HepG2 (cell line): ENCODE measurements around the gene FRMD6. TPM values are rescaled to one million over a fixed set of nuclear protein-coding genes. Genes with fewer than 3 reads are reported as not detected.

Source experiments
- ATAC-seq: fragments of 200-7000 bp; cut with Tn5 transposase; 3 replicates; pipeline ENCODE4 v1.9.1; 2020; ENCODE audit warnings: mild to moderate bottlenecking, moderate library complexity
- BruUV-seq: library from RNA; stranded (reverse); fragments of 400-500 nt; replicated peaks from 2 replicates; lab custom pipeline; 2021; lab: Mats Ljungman, UMichigan
- CTCF ChIA-PET: fragments of 300-600 bp; formaldehyde crosslinking; extraction: SDS; loops from one replicate; lab custom pipeline; 2021; ENCODE audit warnings: low total read pairs, inconsistent platforms, low intra/inter-chr PET ratio; lab: Yijun Ruan, JAX
- POLR2A ChIA-PET: fragments of 350-600 bp; sonication (Branson Sonifier 250); formaldehyde crosslinking; loops from one replicate; lab custom pipeline; 2020; ENCODE audit warnings: antibody characterized with exemption, inconsistent platforms; lab: Yijun Ruan, JAX
- DNase-seq: peaks from one replicate; pipeline ENCODE4 v3.0.0-alpha.2; 2015; ENCODE audit warnings: low spot score
- FAIRE-seq: peaks from 3 replicates; lab custom pipeline; 2011; peaks lifted over from hg19 to GRCh38; lab: Jason Lieb, UNC
- H2AFZ ChIP-seq: one replicate; pipeline ENCODE4 v1.6.1; 2011; ENCODE audit warnings: low read length, inconsistent platforms
- H3K27ac ChIP-seq: fragments of 300-600 bp; 3 replicates; pipeline ENCODE4 v1.8.0; 2011; ENCODE audit warnings: mixed run types, mild to moderate bottlenecking, mixed read lengths, low read length, inconsistent platforms; ENCODE audit not compliant: insufficient read depth; ENCODE audit errors: extremely low read length
- H3K27me3 ChIP-seq, 2 experiments: fragments of 200-600 bp in 1 of 2; 2 replicates in 1 of 2; 3 replicates in 1 of 2; pipeline versions ENCODE4 v1.6.0 to v1.8.0; 2011; ENCODE audit warnings: low read length in 2 of 2, mild to moderate bottlenecking in 2 of 2, moderate library complexity in 2 of 2, inconsistent platforms in 1 of 2; ENCODE audit not compliant: insufficient read depth in 2 of 2, control insufficient read depth in 1 of 2
- H3K36me3 ChIP-seq, 2 experiments: fragments of 200-600 bp in 1 of 2; replicated peaks in 1 of 2; 2 replicates in 1 of 2; 3 replicates in 1 of 2; pipeline versions ENCODE4 v1.5.1 to v1.8.0; 2011; ENCODE audit warnings: low read length in 2 of 2, inconsistent platforms in 1 of 2; ENCODE audit not compliant: insufficient read depth in 2 of 2, control insufficient read depth in 1 of 2
- H3K4me1 ChIP-seq: 2 replicates; pipeline ENCODE4 v1.5.1; 2012; ENCODE audit warnings: low read length, inconsistent platforms; ENCODE audit not compliant: insufficient read depth
- H3K4me2 ChIP-seq: 2 replicates; pipeline ENCODE4 v1.6.0; 2011; ENCODE audit warnings: low read depth, low read length, inconsistent platforms
- H3K4me3 ChIP-seq, 3 experiments: fragments of 200-600 bp in 1 of 3; sonication (generic), shearing (Covaris generic) in 1 of 3; replicated peaks in 1 of 3; 2 replicates each; pipeline ENCODE4 v1.5.1; 2011 to 2016; ENCODE audit warnings: low read length in 3 of 3, inconsistent platforms in 2 of 3, low read depth in 2 of 3, mild to moderate bottlenecking in 2 of 3, control low read depth in 1 of 3, mixed read lengths in 1 of 3; ENCODE audit not compliant: insufficient read depth in 1 of 3
- H3K79me2 ChIP-seq: one replicate; pipeline ENCODE4 v1.6.1; 2011; ENCODE audit warnings: low read length, inconsistent platforms; ENCODE audit not compliant: insufficient read depth
- H3K9ac ChIP-seq: 2 replicates; pipeline ENCODE4 v1.6.0; 2011; ENCODE audit warnings: mild to moderate bottlenecking, low read depth, low read length, inconsistent platforms; ENCODE audit not compliant: insufficient read depth
- H3K9me3 ChIP-seq: 2 replicates; pipeline ENCODE4 v1.5.1; 2012; ENCODE audit warnings: mild to moderate bottlenecking, low read length
- H4K20me1 ChIP-seq: 2 replicates; pipeline ENCODE4 v1.6.0; 2011; ENCODE audit warnings: inconsistent platforms, mild to moderate bottlenecking, low read length, moderate library complexity; ENCODE audit not compliant: insufficient read depth
- ATM ChIP-seq: fragments of 450-650 bp; IDR thresholded peaks from 2 replicates; pipeline ENCODE4 v1.7.1; 2017; ENCODE audit warnings: mild to moderate bottlenecking, borderline replicate concordance
- CREB1 ChIP-seq, 2 experiments: fragments of 450-650 bp in 1 of 2; IDR thresholded peaks; 2 replicates each; pipeline ENCODE4 v1.6.1; 2016 to 2017; ENCODE audit warnings: control low read depth in 1 of 2, mild to moderate bottlenecking in 1 of 2, missing compliant biosample characterization in 1 of 2, missing genetic modification characterization in 1 of 2
- GTF2F1 ChIP-seq: fragments of 150-350 bp; IDR thresholded peaks from 2 replicates; pipeline ENCODE4 v1.6.1; 2014; ENCODE audit warnings: low read length
- MTA1 ChIP-seq: sonication (generic); formaldehyde crosslinking; IDR thresholded peaks from 2 replicates; pipeline ENCODE4 v1.4.0; 2020; ENCODE audit warnings: missing genetic modification reagents, mild to moderate bottlenecking, borderline replicate concordance
- MYNN ChIP-seq: sonication (generic); formaldehyde crosslinking; IDR thresholded peaks from 2 replicates; pipeline ENCODE4 v1.4.0; 2020; ENCODE audit warnings: mild to moderate bottlenecking, low read depth, missing genetic modification reagents
- PHB2 ChIP-seq: fragments of 450-650 bp; IDR thresholded peaks from 2 replicates; pipeline ENCODE4 v1.6.1; 2018; ENCODE audit not compliant: partially characterized antibody
- RAD21 ChIP-seq: fragments of 450-650 bp; formaldehyde crosslinking; IDR thresholded peaks from 2 replicates; pipeline ENCODE4 v1.5.0; 2020; ENCODE audit warnings: mild to moderate bottlenecking
- RNF2 ChIP-seq: fragments of 450-650 bp; conservative IDR thresholded peaks from 2 replicates; pipeline ENCODE4 v1.6.1; 2016; ENCODE audit warnings: low read depth
- TRIM24 ChIP-seq: sonication (generic); formaldehyde crosslinking; IDR thresholded peaks from 2 replicates; pipeline ENCODE4 v1.8.0; 2022; ENCODE audit warnings: mild to moderate bottlenecking, missing genetic modification reagents
- ZNF558 ChIP-seq: sonication (generic); formaldehyde crosslinking; IDR thresholded peaks from 2 replicates; pipeline ENCODE4 v1.9.0; 2022; ENCODE audit warnings: mild to moderate bottlenecking, missing genetic modification reagents, borderline replicate concordance
- ZNF773 ChIP-seq: sonication (generic); formaldehyde crosslinking; IDR thresholded peaks from 2 replicates; pipeline ENCODE4 v1.4.0; 2020; ENCODE audit warnings: missing genetic modification reagents, borderline replicate concordance
- WGBS: methylation state at CpG from one replicate; pipeline ENCODE4 v1.1.6; 2017; ENCODE audit warnings: low lambda C conversion rate; 5-methylcytosine and 5-hydroxymethylcytosine counted together
- in situ Hi-C: cut with HindIII; loops from 2 replicates; pipeline ENCODE4 v1.10.0; 2017; ENCODE audit warnings: low pct_unique_long_range_greater_than_20kb; ENCODE audit not compliant: extremely low pct_ligation_motif_present
- intact Hi-C: fragments of 100-400 bp; cut with micrococcal nuclease; formaldehyde crosslinking; loops from one replicate; pipeline ENCODE4 v1.10.0; 2022; ENCODE audit not compliant: unreplicated experiment
- polyA plus RNA-seq, 8 experiments: library from polyadenylated mRNA; depleted of rRNA in 3 of 8; stranded (reverse) in 7 of 8; unstranded in 1 of 8; fragments of >200 nt; fragmentation: Illumina TruSeq in 4 of 8; extraction: Trizol in 4 of 8; gene quantifications; 2 replicates each; pipeline versions ENCODE4 v1.2.1 to v1.2.3, GENCODE V29; 2011 to 2016; ENCODE audit warnings: low read depth in 4 of 8, missing spikeins in 1 of 8, mixed read lengths in 1 of 8; ENCODE audit not compliant: insufficient read depth in 1 of 8
- total RNA-seq, 5 experiments: library from RNA; depleted of rRNA; stranded (reverse); fragments of >200 nt; fragmentation: Illumina TruSeq; extraction: Trizol; gene quantifications; 2 replicates each; pipeline ENCODE4 v1.2.3, GENCODE V29; 2016; ENCODE audit warnings: low read depth in 1 of 5
- TF ChIP-seq, protein P1 (sequence below): sonication (generic); formaldehyde crosslinking; IDR thresholded peaks from 2 replicates; pipeline ENCODE4 v1.5.0; 2020; ENCODE audit warnings: mild to moderate bottlenecking, missing genetic modification reagents
- TF ChIP-seq, protein P2 (sequence below): sonication (generic); formaldehyde crosslinking; IDR thresholded peaks from 2 replicates; pipeline ENCODE4 v1.5.0; 2020; ENCODE audit warnings: mild to moderate bottlenecking, missing genetic modification reagents, moderate library complexity

FRMD6 gene
- total and polyA plus RNA-seq, 2 of the 13 experiments (the other 11 are each of a cell fraction or from before 2014, with no cell fraction given), result 2.4 to 5.4 TPM

DNA sequence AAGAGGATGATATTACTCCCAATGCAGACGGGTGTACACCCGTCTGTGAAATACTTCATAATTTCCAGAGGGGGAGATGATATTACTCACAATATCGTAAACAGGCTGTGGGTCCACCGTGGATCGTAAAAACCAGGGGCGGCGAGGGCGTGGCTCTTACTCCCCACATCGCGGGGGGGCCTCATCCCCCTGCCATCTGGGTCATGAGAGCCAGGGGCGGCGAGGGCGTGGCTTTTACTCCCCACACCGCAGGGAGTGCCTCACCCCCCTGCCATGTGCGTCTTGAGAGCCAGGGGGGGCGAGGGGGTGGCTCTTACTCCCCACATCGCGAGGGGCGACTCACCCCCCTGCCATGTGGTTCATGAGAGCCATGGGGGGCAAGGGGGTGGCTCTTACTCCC is 122.5 kb downstream of the FRMD6 start:
- ChIA-PET POLR2A (no interaction called here), CTCF (no interaction called here)
- BruUV-seq, result no TSS peak
- Histone ChIP-seq H3K4me3 (no peak overlapping the region), H3K27me3 (no peaks in the 10 kb centered on the region; a peak in 1 of 5 replicates), H3K79me2 (no peaks in the 10 kb centered on the region), H3K4me2 (no peak overlapping the region), H3K9me3 (no peaks in the 10 kb centered on the region), H4K20me1 (no peaks in the 10 kb centered on the region), H3K36me3 (no peaks in the 10 kb centered on the region), H2AFZ (no peak overlapping the region), H3K9ac (no peak overlapping the region), H3K4me1 (no peaks in the 10 kb centered on the region), H3K27ac (no peak overlapping the region)
- in situ Hi-C loops, result loop anchor here (10.0 kb wide), 4 partner anchors 119 to 489 kb away; partner anchors contain the start of gene FRMD6
- intact Hi-C loops, result no loop called here
- DNase-seq, result no peak
- FAIRE-seq, result no peak
- WGBS, result 84% methylated on average over 5 of the region's 19 CpGs
- no peak for ATAC-seq
- TF ChIP-seq MTA1 (CRISPR knock-in tag) (no peak), PHB2 (no peak)

DNA sequence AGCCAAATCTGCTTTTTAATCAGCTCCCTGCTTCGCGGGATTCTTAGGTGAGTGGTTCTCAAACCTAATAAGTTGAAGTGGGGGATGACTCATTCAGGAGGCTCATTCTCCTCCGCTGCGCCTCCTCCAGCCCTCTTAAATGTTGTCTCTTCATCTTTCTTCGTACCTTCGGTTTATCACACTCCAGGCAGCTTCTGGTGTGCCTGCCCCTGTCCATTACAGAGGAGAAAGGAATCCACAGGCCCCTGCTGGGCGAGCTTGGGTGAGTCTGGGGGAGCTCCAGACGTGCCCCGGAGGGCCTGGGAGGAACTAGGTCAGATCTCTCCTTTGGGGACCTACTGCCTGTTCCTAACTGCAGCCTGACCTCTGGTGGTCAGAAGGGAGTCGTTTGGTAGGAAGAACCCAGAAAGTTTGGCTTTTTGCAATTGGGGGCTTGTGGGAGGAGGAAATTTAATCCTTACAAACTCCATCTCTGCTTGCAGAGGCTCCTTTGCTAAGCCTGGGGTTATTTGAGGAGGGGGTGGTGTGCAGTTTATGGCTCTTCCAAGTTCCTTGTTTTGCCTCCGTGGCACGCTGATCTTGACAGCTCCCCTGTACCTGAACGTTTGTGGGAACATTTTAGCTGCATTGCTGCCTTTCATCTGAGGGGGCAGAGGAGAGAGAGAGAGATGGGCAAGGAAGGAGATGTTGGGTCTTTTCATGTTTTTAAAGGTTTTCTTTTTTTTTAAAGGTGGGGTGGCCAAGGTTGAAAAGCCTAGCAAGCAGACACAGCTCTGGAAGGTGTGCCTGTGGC is 124.6 kb downstream of the FRMD6 start:
- in situ Hi-C loops, result loop anchor here (10.0 kb wide), 4 partner anchors 121 to 491 kb away; partner anchors contain the start of gene FRMD6
- Histone ChIP-seq H3K4me1 (no peaks in the 10 kb centered on the region), H3K36me3 (no peaks in the 10 kb centered on the region), H3K4me2 (no peak overlapping the region), H3K9me3 (no peaks in the 10 kb centered on the region), H3K27ac (no peak overlapping the region), H3K79me2 (no peaks in the 10 kb centered on the region), H3K4me3 (no peak overlapping the region), H3K9ac (no peak overlapping the region), H3K27me3 (no peaks in the 10 kb centered on the region; a peak in 1 of 5 replicates), H4K20me1 (no peaks in the 10 kb centered on the region), H2AFZ (no peak overlapping the region)
- DNase-seq (peak; percentile 52), FAIRE-seq (peak; percentile 57), ATAC-seq (peak; percentile 91)
- 38% methylated on average over 13 of the region's 13 CpGs for WGBS
- BruUV-seq, result no TSS peak
- intact Hi-C loops, result loop anchor here (1.0 to 2.0 kb wide), 3 partner anchors 123 to 493 kb away; no protein-coding TSS in a partner anchor
- CTCF ChIA-PET, result interaction anchor here (1.1 to 1.8 kb wide), 3 partner anchors 221 to 493 kb away, joined by 3 to 15 read pairs (median 6); no protein-coding TSS in a partner anchor
- POLR2A ChIA-PET, result no interaction called here
- TF ChIP-seq ATM (no peak), RAD21 (CRISPR knock-in tag) (peak; percentile 65; the same call in 1 of the 2 replicates), TRIM24 (no peak), MYNN (CRISPR knock-in tag) (no peak), RNF2 (no peak), ZNF558 (CRISPR knock-in tag) (no peak), CREB1 (IDR thresholded peaks at IDR 0.05) (no peak), CREB1 (CRISPR knock-in tag; IDR thresholded peaks at IDR 0.05) (no peak), GTF2F1 (no peak), ZNF773 (no peak)
- TF ChIP-seq, protein P1, sequence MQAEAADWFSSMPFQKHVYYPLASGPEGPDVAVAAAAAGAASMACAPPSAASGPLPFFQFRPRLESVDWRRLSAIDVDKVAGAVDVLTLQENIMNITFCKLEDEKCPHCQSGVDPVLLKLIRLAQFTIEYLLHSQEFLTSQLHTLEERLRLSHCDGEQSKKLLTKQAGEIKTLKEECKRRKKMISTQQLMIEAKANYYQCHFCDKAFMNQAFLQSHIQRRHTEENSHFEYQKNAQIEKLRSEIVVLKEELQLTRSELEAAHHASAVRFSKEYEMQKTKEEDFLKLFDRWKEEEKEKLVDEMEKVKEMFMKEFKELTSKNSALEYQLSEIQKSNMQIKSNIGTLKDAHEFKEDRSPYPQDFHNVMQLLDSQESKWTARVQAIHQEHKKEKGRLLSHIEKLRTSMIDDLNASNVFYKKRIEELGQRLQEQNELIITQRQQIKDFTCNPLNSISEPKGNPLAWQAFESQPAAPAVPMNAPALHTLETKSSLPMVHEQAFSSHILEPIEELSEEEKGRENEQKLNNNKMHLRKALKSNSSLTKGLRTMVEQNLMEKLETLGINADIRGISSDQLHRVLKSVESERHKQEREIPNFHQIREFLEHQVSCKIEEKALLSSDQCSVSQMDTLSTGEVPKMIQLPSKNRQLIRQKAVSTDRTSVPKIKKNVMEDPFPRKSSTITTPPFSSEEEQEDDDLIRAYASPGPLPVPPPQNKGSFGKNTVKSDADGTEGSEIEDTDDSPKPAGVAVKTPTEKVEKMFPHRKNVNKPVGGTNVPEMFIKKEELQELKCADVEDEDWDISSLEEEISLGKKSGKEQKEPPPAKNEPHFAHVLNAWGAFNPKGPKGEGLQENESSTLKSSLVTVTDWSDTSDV (CRISPR knock-in tag), result no peak
- TF ChIP-seq, protein P2, sequence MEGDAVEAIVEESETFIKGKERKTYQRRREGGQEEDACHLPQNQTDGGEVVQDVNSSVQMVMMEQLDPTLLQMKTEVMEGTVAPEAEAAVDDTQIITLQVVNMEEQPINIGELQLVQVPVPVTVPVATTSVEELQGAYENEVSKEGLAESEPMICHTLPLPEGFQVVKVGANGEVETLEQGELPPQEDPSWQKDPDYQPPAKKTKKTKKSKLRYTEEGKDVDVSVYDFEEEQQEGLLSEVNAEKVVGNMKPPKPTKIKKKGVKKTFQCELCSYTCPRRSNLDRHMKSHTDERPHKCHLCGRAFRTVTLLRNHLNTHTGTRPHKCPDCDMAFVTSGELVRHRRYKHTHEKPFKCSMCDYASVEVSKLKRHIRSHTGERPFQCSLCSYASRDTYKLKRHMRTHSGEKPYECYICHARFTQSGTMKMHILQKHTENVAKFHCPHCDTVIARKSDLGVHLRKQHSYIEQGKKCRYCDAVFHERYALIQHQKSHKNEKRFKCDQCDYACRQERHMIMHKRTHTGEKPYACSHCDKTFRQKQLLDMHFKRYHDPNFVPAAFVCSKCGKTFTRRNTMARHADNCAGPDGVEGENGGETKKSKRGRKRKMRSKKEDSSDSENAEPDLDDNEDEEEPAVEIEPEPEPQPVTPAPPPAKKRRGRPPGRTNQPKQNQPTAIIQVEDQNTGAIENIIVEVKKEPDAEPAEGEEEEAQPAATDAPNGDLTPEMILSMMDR, result peak; percentile 78
